Measurements from ENCODE around the gene SCML1.

Gene SCML1

DNA sequence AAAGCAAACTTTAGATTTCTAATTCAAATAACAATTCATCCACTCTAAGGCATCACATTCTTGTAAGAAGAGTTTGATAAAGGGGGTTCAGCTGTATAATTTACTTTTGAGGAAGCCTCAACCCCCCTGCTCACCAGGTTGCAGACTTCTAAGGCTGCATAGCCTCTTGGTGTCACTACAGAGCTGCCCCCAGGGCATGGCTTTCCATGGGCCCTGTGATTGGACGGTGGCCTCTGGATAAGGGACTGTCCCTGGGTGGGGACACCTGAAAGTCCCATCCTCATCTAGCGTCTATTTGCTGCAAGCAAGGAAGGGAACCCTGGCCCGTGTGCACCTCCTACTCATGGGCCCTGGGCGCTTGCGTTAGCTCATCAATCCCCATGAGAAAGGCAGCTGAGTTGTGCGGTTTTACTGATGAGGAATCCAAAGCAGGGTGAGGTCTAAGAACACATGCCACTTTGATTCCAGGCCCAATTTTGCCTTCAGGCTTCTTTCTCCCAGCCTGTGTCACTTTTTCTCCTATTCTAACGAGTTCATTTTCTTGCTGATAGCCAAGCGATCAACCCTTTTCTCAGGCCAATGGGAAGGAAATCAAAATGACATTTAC lies 51.8 kb downstream of the SCML1 start:
- no peak for DNase-seq (ENCODE audit: low read depth in 2 of 2)

DNA sequence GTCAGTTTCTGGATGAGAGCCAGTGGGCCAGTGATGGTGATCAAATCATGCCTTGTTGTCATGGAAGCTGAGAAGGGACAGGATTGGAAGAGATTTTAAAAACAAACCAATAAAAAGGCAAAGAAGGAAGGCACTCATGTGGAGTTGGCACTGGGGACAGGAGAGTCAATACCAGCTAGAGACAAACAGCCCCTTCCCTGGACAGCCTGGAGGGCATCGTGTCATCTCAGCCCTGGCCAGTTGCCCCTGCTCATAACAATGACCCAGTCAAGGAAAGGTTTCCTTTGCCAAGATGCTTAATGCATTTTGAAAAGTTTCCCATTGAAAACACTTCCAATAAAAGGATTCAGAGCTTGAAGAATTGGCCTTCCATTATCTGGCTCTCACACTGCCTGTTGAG lies 55.5 kb downstream of the SCML1 start:
- no peak for DNase-seq (ENCODE audit: low read depth in 2 of 2)

DNA sequence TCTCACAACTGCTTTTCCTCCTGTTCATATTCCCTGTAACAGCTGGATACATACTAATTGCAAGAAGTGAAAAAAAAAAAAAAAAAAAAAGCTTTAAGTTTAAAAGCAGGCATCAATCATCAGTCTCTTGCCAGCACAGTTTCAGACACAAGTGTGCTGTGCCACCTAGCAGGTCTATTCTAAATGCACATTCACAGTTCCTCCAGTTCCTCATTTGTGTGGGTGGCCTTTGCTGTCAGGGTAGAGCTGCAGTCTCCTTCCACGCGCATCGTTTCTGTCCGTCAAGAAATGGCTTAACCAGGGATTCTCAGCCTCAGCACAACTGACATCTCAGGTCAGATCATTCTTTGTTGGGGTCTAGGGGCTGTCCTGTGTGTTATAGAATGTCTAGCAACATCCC lies 61.6 kb downstream of the SCML1 start:
- no peak for DNase-seq (ENCODE audit: low read depth in 2 of 2)

DNA sequence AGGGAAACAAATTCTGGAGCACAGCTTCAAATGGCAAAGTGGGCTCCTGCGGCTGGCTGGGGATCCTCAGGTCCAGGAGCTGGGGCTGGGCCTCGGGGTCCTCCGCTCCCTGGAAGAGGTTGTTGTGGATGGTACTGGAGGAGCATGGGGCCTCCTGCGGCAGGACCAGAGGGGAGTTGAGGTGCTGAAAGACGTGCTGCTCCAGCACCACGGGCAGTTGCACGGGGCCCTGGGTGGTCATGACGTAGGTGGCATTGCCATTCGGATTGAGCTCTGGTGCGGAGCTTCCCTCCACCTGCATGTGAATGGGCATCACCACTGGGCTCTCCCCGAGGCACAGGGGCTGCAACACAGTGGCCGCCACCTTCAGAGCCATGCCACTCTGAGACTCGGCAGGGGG lies 64.1 kb downstream of the SCML1 start:
- no peak for DNase-seq (ENCODE audit: low read depth in 2 of 2)

DNA sequence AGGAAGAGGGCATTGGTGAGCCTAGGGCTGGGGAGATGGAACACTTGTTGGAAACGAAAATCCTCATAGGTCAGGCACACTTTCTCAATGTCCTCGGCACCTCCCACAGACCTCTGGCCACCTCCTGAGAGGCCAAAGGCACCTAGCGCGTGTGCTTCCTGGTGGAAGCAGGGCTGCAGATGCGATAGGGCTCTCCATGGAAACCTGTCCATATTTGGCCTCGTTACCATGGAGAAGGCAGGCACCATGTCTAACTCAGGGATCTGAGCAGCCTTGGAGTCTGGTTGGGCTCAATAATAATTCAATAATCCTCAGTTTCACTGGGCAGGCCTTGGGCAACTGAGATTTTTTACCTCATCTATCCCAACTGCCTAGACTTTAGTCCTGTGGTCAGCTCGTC lies 65.5 kb downstream of the SCML1 start:
- DNase-seq (ENCODE audit: low read depth in 2 of 2), result no peak

DNA sequence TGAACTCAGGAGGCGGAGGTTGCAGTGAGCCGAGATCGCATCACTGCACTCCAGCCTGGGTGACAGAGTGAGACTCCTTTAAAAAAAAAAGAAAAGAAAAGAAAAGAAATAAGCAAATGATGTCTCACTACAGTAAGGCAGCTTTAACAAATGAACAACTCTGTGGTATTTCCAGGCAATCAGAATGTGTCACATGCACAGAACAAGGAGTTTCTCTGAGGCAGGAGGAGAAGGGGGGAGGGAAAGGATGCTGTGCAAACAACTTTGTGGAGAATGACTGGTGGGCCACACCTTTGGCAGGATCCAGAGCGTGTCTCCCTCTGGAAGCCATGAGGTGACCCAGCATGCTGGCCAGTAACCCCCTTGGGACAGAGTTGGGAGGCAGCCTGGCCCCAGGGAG lies 66.2 kb downstream of the SCML1 start:
- DNase-seq (ENCODE audit: low read depth in 2 of 2), result no peak
